ENCODE results near the gene CD200R1L. TPM values are rescaled to one million over a fixed set of nuclear protein-coding genes. Genes with fewer than 3 reads are reported as not detected.

The CD200R1L gene, protein sequence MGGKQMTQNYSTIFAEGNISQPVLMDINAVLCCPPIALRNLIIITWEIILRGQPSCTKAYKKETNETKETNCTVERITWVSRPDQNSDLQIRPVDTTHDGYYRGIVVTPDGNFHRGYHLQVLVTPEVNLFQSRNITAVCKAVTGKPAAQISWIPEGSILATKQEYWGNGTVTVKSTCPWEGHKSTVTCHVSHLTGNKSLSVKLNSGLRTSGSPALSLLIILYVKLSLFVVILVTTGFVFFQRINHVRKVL
- not detected in 2 replicates for total RNA-seq (2014; rRNA removed; shearing (Covaris generic))
- not detected in 2 replicates for polyA plus RNA-seq (2016; fragmentation: Nextera tagmentation; extraction: Ambion mirVana)
- long read RNA-seq, result 0 reads

DNA sequence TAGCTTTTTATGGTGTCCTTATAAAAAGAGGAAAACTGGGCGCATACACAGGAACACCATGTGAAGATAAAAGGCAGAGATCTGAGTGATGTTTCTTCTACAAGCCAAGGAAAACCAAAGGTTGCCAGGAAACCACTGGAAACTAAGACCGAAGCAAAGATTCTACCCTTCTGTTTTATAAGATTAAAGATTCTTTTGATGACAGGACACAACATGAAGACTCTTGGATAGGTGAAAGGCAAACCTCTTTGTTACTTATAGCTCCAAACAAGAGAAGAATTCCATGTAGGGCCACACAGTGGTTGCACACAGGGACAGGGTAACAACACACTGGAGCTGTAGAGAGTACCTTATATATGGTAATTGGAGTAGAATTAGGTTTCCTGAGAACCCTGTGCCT lies at the start of gene CD200R1L:
Gene CD200R1L, minus strand, starts transcription at position 101 of the 400 bp plus-strand sequence. CDS start 17,497 bp downstream, outside the sequence.
- H3K4me2 ChIP-seq, result no peak within 1 kb of the TSS
- no peaks in the 10 kb centered on the region; the same call in 1 of the 2 replicates for H3K9me2 ChIP-seq (ENCODE audit: insufficient read depth)
- H4K20me1 ChIP-seq (replicated peaks; ENCODE audit: insufficient read depth), result no peaks in the 10 kb centered on the region
- Mint-ChIP-seq H3K9me3 (peaks cover 12% of the 10 kb centered on the region), H3K27me3 (ENCODE audit: insufficient read depth, low read depth, poor library complexity) (peaks cover 3% of the 10 kb centered on the region), H3K4me3 (no peak within 1 kb of the TSS), H3K4me1 (no peaks in the 10 kb centered on the region), H3K36me3 (ENCODE audit: low read depth) (no peaks in the 10 kb centered on the region), H3K27ac (no peak within 1 kb of the TSS)
- H3K36me3 ChIP-seq (ENCODE audit: insufficient read depth), result no peaks in the 10 kb centered on the region
- H3K27me3 ChIP-seq (ENCODE audit: insufficient read depth), result no peaks in the 10 kb centered on the region
- no peak within 1 kb of the TSS for H3K4me3 ChIP-seq
- TF ChIP-seq CREB1 (CRISPR knock-in tag; IDR thresholded peaks at IDR 0.05; ENCODE audit: low read depth) (no peak), JUNB (IDR thresholded peaks at IDR 0.05; ENCODE audit: unreplicated experiment) (no peak), POLR2AphosphoS5 (IDR thresholded peaks at IDR 0.05; ENCODE audit: low read depth) (no peak), ZNF331 (CRISPR knock-in tag; IDR thresholded peaks at IDR 0.05; ENCODE audit: low read depth) (no peak), ZNF114 (CRISPR knock-in tag; IDR thresholded peaks at IDR 0.05) (no peak), EZH2 (IDR thresholded peaks at IDR 0.05; ENCODE audit: low read depth, unreplicated experiment) (no peak), NANOG (IDR thresholded peaks at IDR 0.05; ENCODE audit: borderline replicate concordance) (no peak), STAT1 (IDR thresholded peaks at IDR 0.05; ENCODE audit: unreplicated experiment) (no peak), EZH2phosphoT487 (IDR thresholded peaks at IDR 0.05; ENCODE audit: unreplicated experiment) (no peak)
- TF ChIP-seq, protein P1, sequence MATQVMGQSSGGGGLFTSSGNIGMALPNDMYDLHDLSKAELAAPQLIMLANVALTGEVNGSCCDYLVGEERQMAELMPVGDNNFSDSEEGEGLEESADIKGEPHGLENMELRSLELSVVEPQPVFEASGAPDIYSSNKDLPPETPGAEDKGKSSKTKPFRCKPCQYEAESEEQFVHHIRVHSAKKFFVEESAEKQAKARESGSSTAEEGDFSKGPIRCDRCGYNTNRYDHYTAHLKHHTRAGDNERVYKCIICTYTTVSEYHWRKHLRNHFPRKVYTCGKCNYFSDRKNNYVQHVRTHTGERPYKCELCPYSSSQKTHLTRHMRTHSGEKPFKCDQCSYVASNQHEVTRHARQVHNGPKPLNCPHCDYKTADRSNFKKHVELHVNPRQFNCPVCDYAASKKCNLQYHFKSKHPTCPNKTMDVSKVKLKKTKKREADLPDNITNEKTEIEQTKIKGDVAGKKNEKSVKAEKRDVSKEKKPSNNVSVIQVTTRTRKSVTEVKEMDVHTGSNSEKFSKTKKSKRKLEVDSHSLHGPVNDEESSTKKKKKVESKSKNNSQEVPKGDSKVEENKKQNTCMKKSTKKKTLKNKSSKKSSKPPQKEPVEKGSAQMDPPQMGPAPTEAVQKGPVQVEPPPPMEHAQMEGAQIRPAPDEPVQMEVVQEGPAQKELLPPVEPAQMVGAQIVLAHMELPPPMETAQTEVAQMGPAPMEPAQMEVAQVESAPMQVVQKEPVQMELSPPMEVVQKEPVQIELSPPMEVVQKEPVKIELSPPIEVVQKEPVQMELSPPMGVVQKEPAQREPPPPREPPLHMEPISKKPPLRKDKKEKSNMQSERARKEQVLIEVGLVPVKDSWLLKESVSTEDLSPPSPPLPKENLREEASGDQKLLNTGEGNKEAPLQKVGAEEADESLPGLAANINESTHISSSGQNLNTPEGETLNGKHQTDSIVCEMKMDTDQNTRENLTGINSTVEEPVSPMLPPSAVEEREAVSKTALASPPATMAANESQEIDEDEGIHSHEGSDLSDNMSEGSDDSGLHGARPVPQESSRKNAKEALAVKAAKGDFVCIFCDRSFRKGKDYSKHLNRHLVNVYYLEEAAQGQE (IDR thresholded peaks at IDR 0.05; ENCODE audit: unreplicated experiment), result no peak
- TF ChIP-seq, protein P2, sequence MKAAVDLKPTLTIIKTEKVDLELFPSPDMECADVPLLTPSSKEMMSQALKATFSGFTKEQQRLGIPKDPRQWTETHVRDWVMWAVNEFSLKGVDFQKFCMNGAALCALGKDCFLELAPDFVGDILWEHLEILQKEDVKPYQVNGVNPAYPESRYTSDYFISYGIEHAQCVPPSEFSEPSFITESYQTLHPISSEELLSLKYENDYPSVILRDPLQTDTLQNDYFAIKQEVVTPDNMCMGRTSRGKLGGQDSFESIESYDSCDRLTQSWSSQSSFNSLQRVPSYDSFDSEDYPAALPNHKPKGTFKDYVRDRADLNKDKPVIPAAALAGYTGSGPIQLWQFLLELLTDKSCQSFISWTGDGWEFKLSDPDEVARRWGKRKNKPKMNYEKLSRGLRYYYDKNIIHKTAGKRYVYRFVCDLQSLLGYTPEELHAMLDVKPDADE (IDR thresholded peaks at IDR 0.05), result no peak
- TF ChIP-seq, protein P3, sequence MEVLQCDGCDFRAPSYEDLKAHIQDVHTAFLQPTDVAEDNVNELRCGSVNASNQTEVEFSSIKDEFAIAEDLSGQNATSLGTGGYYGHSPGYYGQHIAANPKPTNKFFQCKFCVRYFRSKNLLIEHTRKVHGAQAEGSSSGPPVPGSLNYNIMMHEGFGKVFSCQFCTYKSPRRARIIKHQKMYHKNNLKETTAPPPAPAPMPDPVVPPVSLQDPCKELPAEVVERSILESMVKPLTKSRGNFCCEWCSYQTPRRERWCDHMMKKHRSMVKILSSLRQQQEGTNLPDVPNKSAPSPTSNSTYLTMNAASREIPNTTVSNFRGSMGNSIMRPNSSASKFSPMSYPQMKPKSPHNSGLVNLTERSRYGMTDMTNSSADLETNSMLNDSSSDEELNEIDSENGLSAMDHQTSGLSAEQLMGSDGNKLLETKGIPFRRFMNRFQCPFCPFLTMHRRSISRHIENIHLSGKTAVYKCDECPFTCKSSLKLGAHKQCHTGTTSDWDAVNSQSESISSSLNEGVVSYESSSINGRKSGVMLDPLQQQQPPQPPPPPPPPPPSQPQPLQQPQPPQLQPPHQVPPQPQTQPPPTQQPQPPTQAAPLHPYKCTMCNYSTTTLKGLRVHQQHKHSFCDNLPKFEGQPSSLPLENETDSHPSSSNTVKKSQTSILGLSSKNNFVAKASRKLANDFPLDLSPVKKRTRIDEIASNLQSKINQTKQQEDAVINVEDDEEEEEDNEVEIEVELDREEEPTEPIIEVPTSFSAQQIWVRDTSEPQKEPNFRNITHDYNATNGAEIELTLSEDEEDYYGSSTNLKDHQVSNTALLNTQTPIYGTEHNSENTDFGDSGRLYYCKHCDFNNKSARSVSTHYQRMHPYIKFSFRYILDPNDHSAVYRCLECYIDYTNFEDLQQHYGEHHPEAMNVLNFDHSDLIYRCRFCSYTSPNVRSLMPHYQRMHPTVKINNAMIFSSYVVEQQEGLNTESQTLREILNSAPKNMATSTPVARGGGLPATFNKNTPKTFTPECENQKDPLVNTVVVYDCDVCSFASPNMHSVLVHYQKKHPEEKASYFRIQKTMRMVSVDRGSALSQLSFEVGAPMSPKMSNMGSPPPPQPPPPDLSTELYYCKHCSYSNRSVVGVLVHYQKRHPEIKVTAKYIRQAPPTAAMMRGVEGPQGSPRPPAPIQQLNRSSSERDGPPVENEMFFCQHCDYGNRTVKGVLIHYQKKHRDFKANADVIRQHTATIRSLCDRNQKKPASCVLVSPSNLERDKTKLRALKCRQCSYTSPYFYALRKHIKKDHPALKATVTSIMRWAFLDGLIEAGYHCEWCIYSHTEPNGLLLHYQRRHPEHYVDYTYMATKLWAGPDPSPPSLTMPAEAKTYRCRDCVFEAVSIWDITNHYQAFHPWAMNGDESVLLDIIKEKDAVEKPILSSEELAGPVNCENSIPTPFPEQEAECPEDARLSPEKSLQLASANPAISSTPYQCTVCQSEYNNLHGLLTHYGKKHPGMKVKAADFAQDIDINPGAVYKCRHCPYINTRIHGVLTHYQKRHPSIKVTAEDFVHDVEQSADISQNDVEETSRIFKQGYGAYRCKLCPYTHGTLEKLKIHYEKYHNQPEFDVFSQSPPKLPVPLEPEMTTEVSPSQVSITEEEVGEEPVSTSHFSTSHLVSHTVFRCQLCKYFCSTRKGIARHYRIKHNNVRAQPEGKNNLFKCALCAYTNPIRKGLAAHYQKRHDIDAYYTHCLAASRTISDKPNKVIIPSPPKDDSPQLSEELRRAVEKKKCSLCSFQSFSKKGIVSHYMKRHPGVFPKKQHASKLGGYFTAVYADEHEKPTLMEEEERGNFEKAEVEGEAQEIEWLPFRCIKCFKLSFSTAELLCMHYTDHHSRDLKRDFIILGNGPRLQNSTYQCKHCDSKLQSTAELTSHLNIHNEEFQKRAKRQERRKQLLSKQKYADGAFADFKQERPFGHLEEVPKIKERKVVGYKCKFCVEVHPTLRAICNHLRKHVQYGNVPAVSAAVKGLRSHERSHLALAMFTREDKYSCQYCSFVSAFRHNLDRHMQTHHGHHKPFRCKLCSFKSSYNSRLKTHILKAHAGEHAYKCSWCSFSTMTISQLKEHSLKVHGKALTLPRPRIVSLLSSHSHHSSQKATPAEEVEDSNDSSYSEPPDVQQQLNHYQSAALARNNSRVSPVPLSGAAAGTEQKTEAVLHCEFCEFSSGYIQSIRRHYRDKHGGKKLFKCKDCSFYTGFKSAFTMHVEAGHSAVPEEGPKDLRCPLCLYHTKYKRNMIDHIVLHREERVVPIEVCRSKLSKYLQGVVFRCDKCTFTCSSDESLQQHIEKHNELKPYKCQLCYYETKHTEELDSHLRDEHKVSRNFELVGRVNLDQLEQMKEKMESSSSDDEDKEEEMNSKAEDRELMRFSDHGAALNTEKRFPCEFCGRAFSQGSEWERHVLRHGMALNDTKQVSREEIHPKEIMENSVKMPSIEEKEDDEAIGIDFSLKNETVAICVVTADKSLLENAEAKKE (CRISPR knock-in tag; IDR thresholded peaks at IDR 0.05), result no peak
- TF ChIP-seq, protein P4, sequence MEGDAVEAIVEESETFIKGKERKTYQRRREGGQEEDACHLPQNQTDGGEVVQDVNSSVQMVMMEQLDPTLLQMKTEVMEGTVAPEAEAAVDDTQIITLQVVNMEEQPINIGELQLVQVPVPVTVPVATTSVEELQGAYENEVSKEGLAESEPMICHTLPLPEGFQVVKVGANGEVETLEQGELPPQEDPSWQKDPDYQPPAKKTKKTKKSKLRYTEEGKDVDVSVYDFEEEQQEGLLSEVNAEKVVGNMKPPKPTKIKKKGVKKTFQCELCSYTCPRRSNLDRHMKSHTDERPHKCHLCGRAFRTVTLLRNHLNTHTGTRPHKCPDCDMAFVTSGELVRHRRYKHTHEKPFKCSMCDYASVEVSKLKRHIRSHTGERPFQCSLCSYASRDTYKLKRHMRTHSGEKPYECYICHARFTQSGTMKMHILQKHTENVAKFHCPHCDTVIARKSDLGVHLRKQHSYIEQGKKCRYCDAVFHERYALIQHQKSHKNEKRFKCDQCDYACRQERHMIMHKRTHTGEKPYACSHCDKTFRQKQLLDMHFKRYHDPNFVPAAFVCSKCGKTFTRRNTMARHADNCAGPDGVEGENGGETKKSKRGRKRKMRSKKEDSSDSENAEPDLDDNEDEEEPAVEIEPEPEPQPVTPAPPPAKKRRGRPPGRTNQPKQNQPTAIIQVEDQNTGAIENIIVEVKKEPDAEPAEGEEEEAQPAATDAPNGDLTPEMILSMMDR (conservative IDR thresholded peaks at IDR 0.05; ENCODE audit: low read depth in 2 of 2), result no peak
- no peaks in the 10 kb centered on the region for H3K79me2 ChIP-seq (replicated peaks; ENCODE audit: insufficient read depth)
- ATAC-seq (no peak), DNase-seq (ENCODE audit: low spot score) (no peak)
- no peaks in the 10 kb centered on the region for H3F3A ChIP-seq (replicated peaks; ENCODE audit: low read depth)
- no peak within 1 kb of the TSS for H3K27ac ChIP-seq (ENCODE audit: low read depth)
- H2AFZ ChIP-seq, result no peak within 1 kb of the TSS
- H3K4me1 ChIP-seq (ENCODE audit: insufficient read depth), result no peaks in the 10 kb centered on the region
